Measurements from ENCODE around the gene OR7D2.

- TF ChIP-seq, protein P1, sequence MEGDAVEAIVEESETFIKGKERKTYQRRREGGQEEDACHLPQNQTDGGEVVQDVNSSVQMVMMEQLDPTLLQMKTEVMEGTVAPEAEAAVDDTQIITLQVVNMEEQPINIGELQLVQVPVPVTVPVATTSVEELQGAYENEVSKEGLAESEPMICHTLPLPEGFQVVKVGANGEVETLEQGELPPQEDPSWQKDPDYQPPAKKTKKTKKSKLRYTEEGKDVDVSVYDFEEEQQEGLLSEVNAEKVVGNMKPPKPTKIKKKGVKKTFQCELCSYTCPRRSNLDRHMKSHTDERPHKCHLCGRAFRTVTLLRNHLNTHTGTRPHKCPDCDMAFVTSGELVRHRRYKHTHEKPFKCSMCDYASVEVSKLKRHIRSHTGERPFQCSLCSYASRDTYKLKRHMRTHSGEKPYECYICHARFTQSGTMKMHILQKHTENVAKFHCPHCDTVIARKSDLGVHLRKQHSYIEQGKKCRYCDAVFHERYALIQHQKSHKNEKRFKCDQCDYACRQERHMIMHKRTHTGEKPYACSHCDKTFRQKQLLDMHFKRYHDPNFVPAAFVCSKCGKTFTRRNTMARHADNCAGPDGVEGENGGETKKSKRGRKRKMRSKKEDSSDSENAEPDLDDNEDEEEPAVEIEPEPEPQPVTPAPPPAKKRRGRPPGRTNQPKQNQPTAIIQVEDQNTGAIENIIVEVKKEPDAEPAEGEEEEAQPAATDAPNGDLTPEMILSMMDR (IDR thresholded peaks at IDR 0.05; ENCODE audit: low read length) = no peak
- TF ChIP-seq EZH2 (IDR thresholded peaks at IDR 0.05; ENCODE audit: borderline replicate concordance, low read length) = no peak
Observed at GRCh38 chr19:9144920-9145319, 33.9 kb upstream of the OR7D2 start.

Measured in OCI-LY1 (cell line).